HepG2 (cell line): ENCODE data around the gene PRKAR2B. TPM values are rescaled to one million over a fixed set of nuclear protein-coding genes. Genes with fewer than 3 reads are reported as not detected.

ENCODE experiments used
- ATAC-seq: fragments of 200-7000 bp; cut with Tn5 transposase; 3 replicates; pipeline ENCODE4 v1.9.1; 2020; ENCODE audit warnings: mild to moderate bottlenecking, moderate library complexity
- BruUV-seq: library from RNA; stranded (reverse); fragments of 400-500 nt; replicated peaks from 2 replicates; lab custom pipeline; 2021; lab: Mats Ljungman, UMichigan
- CTCF ChIA-PET: fragments of 300-600 bp; formaldehyde crosslinking; extraction: SDS; loops from one replicate; lab custom pipeline; 2021; ENCODE audit warnings: low total read pairs, inconsistent platforms, low intra/inter-chr PET ratio; lab: Yijun Ruan, JAX
- POLR2A ChIA-PET: fragments of 350-600 bp; sonication (Branson Sonifier 250); formaldehyde crosslinking; loops from one replicate; lab custom pipeline; 2020; ENCODE audit warnings: antibody characterized with exemption, inconsistent platforms; lab: Yijun Ruan, JAX
- DNase-seq: peaks from one replicate; pipeline ENCODE4 v3.0.0-alpha.2; 2015; ENCODE audit warnings: low spot score
- FAIRE-seq: peaks from 3 replicates; lab custom pipeline; 2011; peaks lifted over from hg19 to GRCh38; lab: Jason Lieb, UNC
- H2AFZ ChIP-seq: one replicate; pipeline ENCODE4 v1.6.1; 2011; ENCODE audit warnings: low read length, inconsistent platforms
- H3K27ac ChIP-seq: fragments of 300-600 bp; 3 replicates; pipeline ENCODE4 v1.8.0; 2011; ENCODE audit warnings: mixed run types, mild to moderate bottlenecking, mixed read lengths, low read length, inconsistent platforms; ENCODE audit not compliant: insufficient read depth; ENCODE audit errors: extremely low read length
- H3K27me3 ChIP-seq, 2 experiments: fragments of 200-600 bp in 1 of 2; 2 replicates in 1 of 2; 3 replicates in 1 of 2; pipeline versions ENCODE4 v1.6.0 to v1.8.0; 2011; ENCODE audit warnings: low read length in 2 of 2, mild to moderate bottlenecking in 2 of 2, moderate library complexity in 2 of 2, inconsistent platforms in 1 of 2; ENCODE audit not compliant: insufficient read depth in 2 of 2, control insufficient read depth in 1 of 2
- H3K36me3 ChIP-seq, 2 experiments: fragments of 200-600 bp in 1 of 2; replicated peaks in 1 of 2; 2 replicates in 1 of 2; 3 replicates in 1 of 2; pipeline versions ENCODE4 v1.5.1 to v1.8.0; 2011; ENCODE audit warnings: low read length in 2 of 2, inconsistent platforms in 1 of 2; ENCODE audit not compliant: insufficient read depth in 2 of 2, control insufficient read depth in 1 of 2
- H3K4me1 ChIP-seq: 2 replicates; pipeline ENCODE4 v1.5.1; 2012; ENCODE audit warnings: low read length, inconsistent platforms; ENCODE audit not compliant: insufficient read depth
- H3K4me2 ChIP-seq: 2 replicates; pipeline ENCODE4 v1.6.0; 2011; ENCODE audit warnings: low read depth, low read length, inconsistent platforms
- H3K4me3 ChIP-seq, 3 experiments: fragments of 200-600 bp in 1 of 3; sonication (generic), shearing (Covaris generic) in 1 of 3; replicated peaks in 1 of 3; 2 replicates each; pipeline ENCODE4 v1.5.1; 2011 to 2016; ENCODE audit warnings: low read length in 3 of 3, inconsistent platforms in 2 of 3, low read depth in 2 of 3, mild to moderate bottlenecking in 2 of 3, control low read depth in 1 of 3, mixed read lengths in 1 of 3; ENCODE audit not compliant: insufficient read depth in 1 of 3
- H3K79me2 ChIP-seq: one replicate; pipeline ENCODE4 v1.6.1; 2011; ENCODE audit warnings: low read length, inconsistent platforms; ENCODE audit not compliant: insufficient read depth
- H3K9ac ChIP-seq: 2 replicates; pipeline ENCODE4 v1.6.0; 2011; ENCODE audit warnings: mild to moderate bottlenecking, low read depth, low read length, inconsistent platforms; ENCODE audit not compliant: insufficient read depth
- H3K9me3 ChIP-seq: 2 replicates; pipeline ENCODE4 v1.5.1; 2012; ENCODE audit warnings: mild to moderate bottlenecking, low read length
- H4K20me1 ChIP-seq: 2 replicates; pipeline ENCODE4 v1.6.0; 2011; ENCODE audit warnings: inconsistent platforms, mild to moderate bottlenecking, low read length, moderate library complexity; ENCODE audit not compliant: insufficient read depth
- CBFB ChIP-seq: sonication (generic); formaldehyde crosslinking; IDR thresholded peaks from 2 replicates; pipeline ENCODE4 v1.4.0; 2020; ENCODE audit warnings: missing genetic modification reagents
- ELF1 ChIP-seq: sonication (generic); formaldehyde crosslinking; IDR thresholded peaks from 2 replicates; pipeline ENCODE4 v1.4.0; 2020; ENCODE audit warnings: missing genetic modification reagents
- HIC2 ChIP-seq: sonication (generic); formaldehyde crosslinking; IDR thresholded peaks from 2 replicates; pipeline ENCODE4 v1.9.0; 2022; ENCODE audit warnings: low read depth, missing genetic modification reagents
- KAT7 ChIP-seq: IDR thresholded peaks from 2 replicates; pipeline ENCODE4 v1.6.1; 2018; ENCODE audit warnings: borderline replicate concordance, missing compliant biosample characterization
- PCBP2 ChIP-seq: fragments of 200-400 bp; formaldehyde crosslinking; optimal IDR thresholded peaks from 2 replicates; pipeline ENCODE3; 2018; ENCODE audit warnings: low read length, low read depth; ENCODE audit not compliant: poor library complexity, severe bottlenecking
- RXRB ChIP-seq: IDR thresholded peaks from 2 replicates; pipeline ENCODE4 v1.6.1; 2016; ENCODE audit warnings: borderline replicate concordance, missing genetic modification reagents, missing compliant biosample characterization
- TIGD3 ChIP-seq: sonication (generic); formaldehyde crosslinking; IDR thresholded peaks from 2 replicates; pipeline ENCODE4 v1.5.1; 2020; ENCODE audit warnings: mild to moderate bottlenecking, missing genetic modification reagents, borderline replicate concordance
- U2AF1 ChIP-seq: fragments of 200-400 bp; formaldehyde crosslinking; optimal IDR thresholded peaks from 2 replicates; pipeline ENCODE3; 2017; ENCODE audit warnings: mild to moderate bottlenecking, low read depth, low read length
- ZKSCAN8 ChIP-seq: IDR thresholded peaks from 2 replicates; pipeline ENCODE4 v1.6.1; 2016; ENCODE audit warnings: borderline replicate concordance, missing genetic modification reagents, missing compliant biosample characterization
- ZNF225 ChIP-seq: sonication (generic); formaldehyde crosslinking; IDR thresholded peaks from 2 replicates; pipeline ENCODE4 v1.4.0; 2020; ENCODE audit warnings: mild to moderate bottlenecking, missing genetic modification reagents
- ZNF367 ChIP-seq: sonication (generic); formaldehyde crosslinking; IDR thresholded peaks from 2 replicates; pipeline ENCODE4 v1.4.0; 2020; ENCODE audit warnings: missing genetic modification reagents, borderline replicate concordance
- WGBS: methylation state at CpG from one replicate; pipeline ENCODE4 v1.1.6; 2017; ENCODE audit warnings: low lambda C conversion rate; 5-methylcytosine and 5-hydroxymethylcytosine counted together
- in situ Hi-C: cut with HindIII; loops from 2 replicates; pipeline ENCODE4 v1.10.0; 2017; ENCODE audit warnings: low pct_unique_long_range_greater_than_20kb; ENCODE audit not compliant: extremely low pct_ligation_motif_present
- intact Hi-C: fragments of 100-400 bp; cut with micrococcal nuclease; formaldehyde crosslinking; loops from one replicate; pipeline ENCODE4 v1.10.0; 2022; ENCODE audit not compliant: unreplicated experiment
- polyA plus RNA-seq, 8 experiments: library from polyadenylated mRNA; depleted of rRNA in 3 of 8; stranded (reverse) in 7 of 8; unstranded in 1 of 8; fragments of >200 nt; fragmentation: Illumina TruSeq in 4 of 8; extraction: Trizol in 4 of 8; gene quantifications; 2 replicates each; pipeline versions ENCODE4 v1.2.1 to v1.2.3, GENCODE V29; 2011 to 2016; ENCODE audit warnings: low read depth in 4 of 8, missing spikeins in 1 of 8, mixed read lengths in 1 of 8; ENCODE audit not compliant: insufficient read depth in 1 of 8
- total RNA-seq, 5 experiments: library from RNA; depleted of rRNA; stranded (reverse); fragments of >200 nt; fragmentation: Illumina TruSeq; extraction: Trizol; gene quantifications; 2 replicates each; pipeline ENCODE4 v1.2.3, GENCODE V29; 2016; ENCODE audit warnings: low read depth in 1 of 5

PRKAR2B gene
- total and polyA plus RNA-seq, 2 of the 13 experiments (the other 11 are each of a cell fraction or from before 2014, with no cell fraction given) = not detected

- Histone ChIP-seq H3K27ac (no peak overlapping the region), H3K4me1 (no peaks in the 10 kb centered on the region), H3K9me3 (no peaks in the 10 kb centered on the region), H3K36me3 (no peaks in the 10 kb centered on the region), H4K20me1 (no peaks in the 10 kb centered on the region), H2AFZ (no peak overlapping the region), H3K79me2 (no peaks in the 10 kb centered on the region), H3K27me3 (peaks cover 0 to 4% of the 10 kb centered on the region in 2 experiments; a peak in 1 of 5 replicates), H3K4me2 (no peak overlapping the region), H3K4me3 (no peak overlapping the region), H3K9ac (no peak overlapping the region)
- in situ Hi-C loops (no loop called here), intact Hi-C loops (no loop called here)
- BruUV-seq = no TSS peak
- DNase-seq (no peak), ATAC-seq (no peak), FAIRE-seq (no peak)
- ChIA-PET CTCF (no interaction called here), POLR2A (no interaction called here)
- TF ChIP-seq ELF1 (no peak), RXRB (CRISPR knock-in tag) (no peak), ZNF225 (CRISPR knock-in tag) (no peak), TIGD3 (CRISPR knock-in tag) (no peak), ZKSCAN8 (CRISPR knock-in tag) (no peak), KAT7 (CRISPR knock-in tag) (no peak), CBFB (CRISPR knock-in tag) (no peak), U2AF1 (no peak), ZNF367 (CRISPR knock-in tag) (no peak), PCBP2 (no peak), HIC2 (no peak)
- WGBS = 2% methylated on average over 3 of the region's 3 CpGs
Observed at GRCh38 chr7:107115114-107115513, 70.6 kb downstream of the PRKAR2B start.
